ENCODE results near the gene TINCR. TPM values are rescaled to one million over a fixed set of nuclear protein-coding genes. Genes with fewer than 3 reads are reported as not detected.

Gene TINCR
- total RNA-seq, 4 donors from 2014 or later, result 13.2 to 45.3 (median 22.7) TPM; not detected in 1

DNA sequence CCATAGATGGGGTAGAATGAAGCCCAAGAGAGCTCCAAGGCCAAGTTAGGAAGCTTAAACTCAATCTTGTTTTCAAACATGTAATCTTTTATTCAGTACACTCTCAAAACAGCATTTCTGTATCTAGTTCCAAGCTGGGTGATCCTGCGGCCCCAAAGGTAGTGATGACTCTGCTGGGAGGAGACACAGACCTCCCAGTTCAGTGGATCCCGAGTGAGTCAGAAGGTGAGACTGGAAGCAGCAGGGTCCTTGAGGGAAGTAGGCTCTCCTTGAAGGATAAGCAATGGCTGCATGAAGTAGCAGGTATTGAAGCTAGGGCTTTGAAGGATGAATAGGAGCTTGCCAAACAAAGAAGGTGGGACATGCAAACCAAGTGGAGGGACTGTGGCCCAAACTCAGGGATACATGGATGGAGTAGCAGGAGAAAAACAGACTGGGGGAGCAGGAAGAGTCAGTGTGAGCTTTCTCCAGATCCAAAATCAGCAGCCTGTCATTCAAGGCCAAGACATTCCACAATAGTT, 9.6 kb downstream of the TINCR start:
- peaks cover 53% of the 10 kb centered on the region for H3K27me3 ChIP-seq
- WGBS, 2 donors (ENCODE audit: low coverage in 1 of 2), result 78 to 83% methylated on average over 2 of the region's 2 CpGs
- H3K9me3 ChIP-seq, result peaks cover 4 to 7% of the 10 kb centered on the region in 2 donors
- intact Hi-C loops (cut with DNase I; ENCODE audit: low total_unique reads), result no loop called here
- no peak overlapping the region for H3K27ac ChIP-seq
- in situ Hi-C loops (cut with MboI; ENCODE audit: low pct_ligation_motif_present in 1 of 4, low pct_unique_long_range_greater_than_20kb in 1 of 4, low sequenced_read_pairs in 3 of 4), result no loop called here
- TF ChIP-seq POLR2AphosphoS5 (IDR thresholded peaks at IDR 0.05) (no peak), EP300 (IDR thresholded peaks at IDR 0.05; ENCODE audit: low read depth) (no peak), POLR2A (IDR thresholded peaks at IDR 0.05) (no peak), CTCF (IDR thresholded peaks at IDR 0.05) (no peak)
- no peak for DNase-seq
- no peaks in the 10 kb centered on the region for H3K36me3 ChIP-seq
- no peaks in the 10 kb centered on the region for H3K4me1 ChIP-seq
- no peak overlapping the region for H3K4me3 ChIP-seq

DNA sequence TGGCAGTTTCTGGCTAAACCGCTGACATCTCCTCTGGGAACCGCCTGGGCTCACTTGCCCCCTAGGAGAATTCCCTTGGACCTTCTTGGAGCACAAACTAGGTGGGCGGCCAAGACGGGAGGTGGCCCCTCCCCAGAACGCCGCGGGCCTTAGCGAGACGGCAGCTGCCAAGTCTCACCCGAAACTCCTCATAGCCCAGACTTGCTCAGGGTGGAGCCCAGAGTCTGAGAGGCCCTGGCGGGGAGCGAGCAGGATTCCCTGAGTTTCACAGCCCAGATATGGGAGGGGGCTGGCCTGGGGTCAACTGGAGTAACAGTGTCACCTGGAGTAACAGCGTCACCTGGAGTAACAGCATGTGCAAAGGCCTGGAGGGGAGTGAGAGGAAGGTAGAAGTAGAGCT, 10.1 kb downstream of the TINCR start:
- peaks cover 49% of the 10 kb centered on the region for H3K27me3 ChIP-seq
- no peaks in the 10 kb centered on the region for H3K4me1 ChIP-seq
- in situ Hi-C loops (cut with MboI; ENCODE audit: low pct_ligation_motif_present in 1 of 4, low pct_unique_long_range_greater_than_20kb in 1 of 4, low sequenced_read_pairs in 3 of 4), result no loop called here
- H3K9me3 ChIP-seq, result peaks cover 4 to 7% of the 10 kb centered on the region in 2 donors
- H3K4me3 ChIP-seq, result no peak overlapping the region
- intact Hi-C loops (cut with DNase I; ENCODE audit: low total_unique reads), result no loop called here
- H3K36me3 ChIP-seq, result no peaks in the 10 kb centered on the region
- no peak for TF ChIP-seq POLR2AphosphoS5 (IDR thresholded peaks at IDR 0.05)
- TF ChIP-seq EP300 (IDR thresholded peaks at IDR 0.05; ENCODE audit: low read depth), result no peak
- TF ChIP-seq POLR2A (IDR thresholded peaks at IDR 0.05), result no peak
- no peak for TF ChIP-seq CTCF (IDR thresholded peaks at IDR 0.05)
- WGBS, 2 donors (ENCODE audit: low coverage in 1 of 2), result 48% methylated on average over 9 of the region's 13 CpGs; no CpG with 5 or more reads in 1 of the 2 donors
- H3K27ac ChIP-seq, result no peak overlapping the region
- no peak for DNase-seq

DNA sequence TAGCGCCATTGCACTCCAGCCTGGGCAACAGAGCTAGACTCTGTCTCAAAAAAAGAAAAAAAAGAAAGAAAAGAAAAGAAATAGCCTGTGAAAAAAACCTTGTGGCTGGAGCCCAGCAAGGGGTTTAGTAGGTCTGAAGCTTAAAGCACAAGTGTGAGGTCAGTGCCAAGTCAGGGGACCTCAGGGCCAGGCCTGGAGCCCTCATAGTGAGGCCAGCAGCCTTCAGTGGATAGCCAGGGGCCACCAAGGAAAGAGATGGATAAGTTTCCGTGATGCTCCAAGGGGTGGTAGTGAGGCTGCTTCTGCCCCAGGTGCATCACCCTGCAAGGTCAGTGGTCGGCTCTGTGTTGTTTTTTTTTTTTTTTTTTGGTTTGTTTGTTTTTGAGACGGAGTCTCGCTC, 12.9 kb downstream of the TINCR start:
- peaks cover 29% of the 10 kb centered on the region for H3K27me3 ChIP-seq
- WGBS, 2 donors (ENCODE audit: low coverage in 1 of 2), result 68 to 100% methylated on average over 1 to 5 of the region's 5 CpGs
- no peak overlapping the region for H3K4me3 ChIP-seq
- H3K9me3 ChIP-seq, result no peaks in the 10 kb centered on the region
- intact Hi-C loops (cut with DNase I; ENCODE audit: low total_unique reads) (no loop called here), in situ Hi-C loops (cut with MboI; ENCODE audit: low pct_ligation_motif_present in 1 of 4, low pct_unique_long_range_greater_than_20kb in 1 of 4, low sequenced_read_pairs in 3 of 4) (no loop called here)
- TF ChIP-seq EP300 (IDR thresholded peaks at IDR 0.05; ENCODE audit: low read depth), result no peak
- TF ChIP-seq POLR2AphosphoS5 (IDR thresholded peaks at IDR 0.05), result no peak
- no peak for TF ChIP-seq CTCF (IDR thresholded peaks at IDR 0.05)
- TF ChIP-seq POLR2A (IDR thresholded peaks at IDR 0.05), result no peak
- DNase-seq, result no peak
- no peaks in the 10 kb centered on the region for H3K4me1 ChIP-seq
- H3K36me3 ChIP-seq, result no peaks in the 10 kb centered on the region
- H3K27ac ChIP-seq, result no peak overlapping the region

GRCh38 chr19:5553892-5554291, 13.9 kb downstream of the TINCR start:
- intact Hi-C loops (cut with DNase I; ENCODE audit: low total_unique reads), result no loop called here
- WGBS, 2 donors (ENCODE audit: low coverage in 1 of 2), result 75% methylated on average over 9 of the region's 9 CpGs; no CpG with 5 or more reads in 1 of the 2 donors

More at GRCh38 chr19:5553892-5554291, 13.9 kb downstream of the TINCR start:
- no peak for DNase-seq
- H3K36me3 ChIP-seq, result no peaks in the 10 kb centered on the region
- H3K9me3 ChIP-seq, result no peaks in the 10 kb centered on the region
- H3K4me3 ChIP-seq, result no peak overlapping the region
- no peaks in the 10 kb centered on the region for H3K4me1 ChIP-seq
- peaks cover 24% of the 10 kb centered on the region for H3K27me3 ChIP-seq
- in situ Hi-C loops (cut with MboI; ENCODE audit: low pct_ligation_motif_present in 1 of 4, low pct_unique_long_range_greater_than_20kb in 1 of 4, low sequenced_read_pairs in 3 of 4), result no loop called here
- no peak for TF ChIP-seq POLR2AphosphoS5 (IDR thresholded peaks at IDR 0.05)
- no peak for TF ChIP-seq POLR2A (IDR thresholded peaks at IDR 0.05)
- TF ChIP-seq CTCF (IDR thresholded peaks at IDR 0.05), result no peak
- no peak for TF ChIP-seq EP300 (IDR thresholded peaks at IDR 0.05; ENCODE audit: low read depth)
- H3K27ac ChIP-seq, result no peak overlapping the region
